ENCODE data around the gene ITGA11. TPM values are rescaled to one million over a fixed set of nuclear protein-coding genes. Genes with fewer than 3 reads are reported as not detected.

Gene ITGA11
- total RNA-seq, 4 donors from 2014 or later, result 2.5 to 8.4 (median 5.6) TPM

DNA sequence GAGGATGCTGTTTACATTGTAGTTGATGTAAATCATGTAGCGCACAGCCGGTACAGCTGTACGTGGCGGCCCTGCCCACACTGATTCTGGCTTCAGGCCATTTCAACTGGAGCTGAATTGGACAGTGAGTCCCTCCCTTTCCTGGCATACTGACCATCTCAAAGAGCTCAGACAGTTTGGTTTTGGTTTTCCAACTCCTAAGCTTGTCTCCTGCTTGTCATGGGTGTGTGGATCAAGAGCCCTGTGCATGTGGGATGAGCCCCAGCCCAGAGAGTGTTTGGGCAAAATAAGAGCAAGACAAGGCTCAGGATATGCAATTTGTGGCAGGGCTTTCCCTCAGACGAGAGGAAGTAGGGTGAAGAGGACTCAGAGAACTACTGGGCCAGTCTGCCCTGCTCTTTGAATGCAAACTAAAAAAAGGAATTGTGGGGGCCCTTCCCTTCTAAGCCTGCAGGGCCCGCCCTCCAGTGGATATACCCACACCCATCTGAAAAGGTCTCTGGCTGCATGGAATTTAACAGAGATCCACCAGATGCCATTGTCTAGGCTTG is 13.3 kb downstream of the ITGA11 start:
- TF ChIP-seq, protein P1, sequence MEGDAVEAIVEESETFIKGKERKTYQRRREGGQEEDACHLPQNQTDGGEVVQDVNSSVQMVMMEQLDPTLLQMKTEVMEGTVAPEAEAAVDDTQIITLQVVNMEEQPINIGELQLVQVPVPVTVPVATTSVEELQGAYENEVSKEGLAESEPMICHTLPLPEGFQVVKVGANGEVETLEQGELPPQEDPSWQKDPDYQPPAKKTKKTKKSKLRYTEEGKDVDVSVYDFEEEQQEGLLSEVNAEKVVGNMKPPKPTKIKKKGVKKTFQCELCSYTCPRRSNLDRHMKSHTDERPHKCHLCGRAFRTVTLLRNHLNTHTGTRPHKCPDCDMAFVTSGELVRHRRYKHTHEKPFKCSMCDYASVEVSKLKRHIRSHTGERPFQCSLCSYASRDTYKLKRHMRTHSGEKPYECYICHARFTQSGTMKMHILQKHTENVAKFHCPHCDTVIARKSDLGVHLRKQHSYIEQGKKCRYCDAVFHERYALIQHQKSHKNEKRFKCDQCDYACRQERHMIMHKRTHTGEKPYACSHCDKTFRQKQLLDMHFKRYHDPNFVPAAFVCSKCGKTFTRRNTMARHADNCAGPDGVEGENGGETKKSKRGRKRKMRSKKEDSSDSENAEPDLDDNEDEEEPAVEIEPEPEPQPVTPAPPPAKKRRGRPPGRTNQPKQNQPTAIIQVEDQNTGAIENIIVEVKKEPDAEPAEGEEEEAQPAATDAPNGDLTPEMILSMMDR (IDR thresholded peaks at IDR 0.05; ENCODE audit: low read depth), result no peak

DNA sequence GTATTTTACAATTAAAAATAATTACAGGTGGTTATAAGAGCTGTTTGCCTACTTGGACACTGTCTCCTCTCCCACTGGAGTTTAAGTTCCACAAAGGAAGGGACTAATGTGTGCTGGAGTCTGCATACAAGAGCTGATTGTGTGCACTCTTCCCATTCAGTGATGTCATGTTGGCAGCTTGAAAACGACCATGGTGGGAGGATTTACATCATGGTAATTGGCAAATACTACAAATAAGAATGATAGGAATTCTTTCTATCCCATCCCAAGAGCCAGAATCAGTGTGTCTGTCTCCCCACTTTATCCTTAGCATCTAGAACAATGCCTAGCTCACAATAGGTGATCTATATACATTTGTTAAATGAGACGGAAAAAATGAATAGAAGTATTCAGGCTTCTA is 14.1 kb downstream of the ITGA11 start:
- TF ChIP-seq, protein P1 (IDR thresholded peaks at IDR 0.05; ENCODE audit: low read depth), result no peak

DNA sequence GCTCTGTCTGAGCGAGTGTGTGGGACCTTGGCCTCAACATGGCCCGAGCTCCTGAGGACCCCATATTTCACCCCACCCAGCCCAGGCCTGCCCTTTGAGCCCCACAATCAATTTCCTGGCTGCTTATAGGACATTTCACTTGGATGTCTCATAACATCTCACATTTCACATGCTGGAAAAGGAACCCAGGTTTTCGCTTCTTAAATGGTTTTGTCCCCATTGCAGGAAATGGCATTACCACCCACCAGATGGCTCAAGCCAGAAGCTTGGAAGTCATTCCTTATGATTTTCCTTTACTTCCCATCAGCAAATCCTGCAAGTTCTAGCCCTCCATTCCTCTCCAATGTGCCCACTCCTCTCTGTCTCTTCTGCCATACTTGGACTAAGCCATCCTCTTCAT is 14.9 kb downstream of the ITGA11 start:
- TF ChIP-seq, protein P1 (IDR thresholded peaks at IDR 0.05; ENCODE audit: low read depth), result no peak

DNA sequence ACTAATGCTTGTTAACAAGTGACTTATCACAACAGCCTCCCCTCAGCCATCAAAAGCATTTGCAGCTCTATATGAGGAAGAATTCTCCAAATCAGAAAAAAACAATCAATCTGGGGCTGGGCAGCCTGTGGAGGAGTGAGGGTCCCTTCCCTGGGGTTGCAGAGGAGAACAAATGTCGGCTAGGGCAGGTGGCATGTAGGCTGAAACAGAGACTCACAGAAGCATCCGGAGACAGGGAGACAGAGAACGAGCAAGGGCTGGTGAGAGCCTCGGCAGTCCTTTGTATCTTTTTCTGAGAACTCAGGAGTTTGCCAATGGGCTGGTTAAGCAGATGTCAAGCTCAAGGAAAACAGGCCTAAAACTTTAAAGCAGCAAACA is 15.8 kb downstream of the ITGA11 start:
- TF ChIP-seq, protein P1 (IDR thresholded peaks at IDR 0.05; ENCODE audit: low read depth), result no peak

DNA sequence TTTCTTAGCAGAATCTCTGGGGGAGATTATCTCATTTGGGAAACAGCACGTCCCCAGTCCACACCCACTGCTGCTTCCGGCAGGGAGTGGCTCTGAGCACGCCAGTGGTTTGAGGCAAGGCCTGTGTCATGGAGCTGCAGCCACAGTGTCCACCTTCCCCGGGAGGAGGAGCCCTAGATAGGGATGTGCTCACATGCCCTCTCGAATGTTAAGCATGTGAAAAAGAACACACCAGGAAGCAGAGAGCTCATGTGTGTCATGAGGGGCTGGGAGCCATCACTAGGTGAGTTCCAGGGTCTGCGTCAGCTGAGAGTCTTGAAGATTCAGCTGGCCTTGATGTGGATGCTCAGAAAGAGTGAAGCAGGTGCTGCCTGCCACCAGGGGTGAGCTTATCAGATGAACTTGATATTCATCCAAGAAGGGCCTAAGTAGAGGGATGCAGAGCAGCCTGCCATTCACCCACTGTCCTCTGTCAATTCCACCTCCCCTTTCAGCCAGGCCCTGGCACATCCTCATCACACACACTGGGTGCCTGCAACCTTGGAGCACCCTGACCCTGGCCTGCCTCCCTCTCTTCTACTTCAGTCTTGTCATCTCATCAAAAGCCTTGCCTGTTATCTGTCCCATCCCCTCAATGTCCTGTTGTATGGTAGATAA is 16.3 kb downstream of the ITGA11 start:
- TF ChIP-seq, protein P1 (IDR thresholded peaks at IDR 0.05; ENCODE audit: low read depth), result no peak

DNA sequence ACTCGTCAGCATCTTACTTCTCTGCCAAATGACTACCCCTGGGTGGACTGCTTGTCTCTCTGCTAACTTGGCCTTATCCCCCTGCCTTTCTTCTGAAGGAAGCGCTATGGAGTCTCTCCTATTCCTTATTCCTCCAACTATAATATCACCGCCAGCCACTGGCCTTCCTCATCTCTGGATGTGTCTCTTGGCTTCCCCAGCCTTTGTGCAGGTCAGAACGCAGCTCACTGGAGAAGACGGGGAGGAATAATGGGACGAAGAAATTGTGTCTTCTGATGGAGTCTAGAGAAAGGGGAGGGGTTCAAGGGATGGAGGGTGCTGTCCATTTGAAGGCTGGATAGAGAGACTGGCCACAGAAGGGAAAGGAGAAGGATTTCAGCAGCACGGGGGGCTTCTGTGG is 16.9 kb downstream of the ITGA11 start:
- TF ChIP-seq, protein P1 (IDR thresholded peaks at IDR 0.05; ENCODE audit: low read depth), result no peak

DNA sequence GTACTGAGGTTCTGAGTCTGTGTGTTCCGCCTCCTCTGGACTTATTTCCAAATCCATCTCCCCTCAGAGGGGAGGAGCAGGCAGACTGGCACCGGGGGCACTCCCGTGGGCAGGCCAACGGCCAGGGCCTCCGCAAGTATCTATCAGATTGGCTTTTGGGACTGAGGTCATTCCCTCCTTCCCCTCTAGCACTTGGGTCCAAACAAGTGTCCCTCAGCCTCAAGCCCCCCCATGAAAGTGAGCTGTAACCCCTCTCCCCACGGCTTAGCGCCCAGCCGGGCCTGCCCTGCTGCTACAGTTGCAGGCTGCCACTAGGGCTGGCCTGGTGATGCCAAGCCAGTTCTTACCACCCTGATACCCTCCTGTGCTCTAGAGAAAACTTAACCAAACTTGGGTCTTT is 17.4 kb downstream of the ITGA11 start:
- TF ChIP-seq, protein P1 (IDR thresholded peaks at IDR 0.05; ENCODE audit: low read depth), result no peak
